WERI-Rb-1 (cell line): ENCODE results near the gene CRTC2.

Experiments
- DNase-seq: peaks from one replicate; pipeline ENCODE4 v3.0.0-alpha.2; 2020
- H3K27ac ChIP-seq: fragments of 250-450 bp; sonication (Bioruptor Pico); 2 replicates; pipeline ENCODE4 v1.5.1; 2020; ENCODE audit warnings: mild to moderate bottlenecking, moderate library complexity
- H3K27me3 ChIP-seq: fragments of 250-450 bp; sonication (Bioruptor Pico); 2 replicates; pipeline ENCODE4 v1.5.1; 2021; ENCODE audit warnings: mild to moderate bottlenecking, low read depth, moderate library complexity; ENCODE audit not compliant: insufficient read depth, severe bottlenecking
- H3K36me3 ChIP-seq: fragments of 250-450 bp; sonication (Bioruptor Pico); 2 replicates; pipeline ENCODE4 v1.5.1; 2020; ENCODE audit warnings: mild to moderate bottlenecking, moderate library complexity
- H3K4me3 ChIP-seq: 2 replicates; pipeline ENCODE4 v1.5.1; 2011; ENCODE audit warnings: low read depth, mild to moderate bottlenecking, control low read depth, low read length
- H3K9me3 ChIP-seq: fragments of 250-450 bp; sonication (Bioruptor Pico); 2 replicates; pipeline ENCODE4 v1.5.1; 2021; ENCODE audit warnings: mild to moderate bottlenecking, moderate library complexity; ENCODE audit not compliant: severe bottlenecking
- TF ChIP-seq, protein P1 (sequence below): IDR thresholded peaks from 2 replicates; pipeline ENCODE4 v1.5.1; 2011; ENCODE audit warnings: low read depth, mild to moderate bottlenecking, control low read depth, inconsistent platforms, low read length

CRTC2 gene

GRCh38 chr1:153932156-153933131, 26.0 kb downstream of the CRTC2 start:
- Histone ChIP-seq H3K27me3 (no peaks in the 10 kb centered on the region), H3K4me3 (no peak overlapping the region), H3K36me3 (peaks cover 84% of the 10 kb centered on the region), H3K27ac (no peak overlapping the region), H3K9me3 (no peaks in the 10 kb centered on the region)
- DNase-seq = no peak
- TF ChIP-seq, protein P1, sequence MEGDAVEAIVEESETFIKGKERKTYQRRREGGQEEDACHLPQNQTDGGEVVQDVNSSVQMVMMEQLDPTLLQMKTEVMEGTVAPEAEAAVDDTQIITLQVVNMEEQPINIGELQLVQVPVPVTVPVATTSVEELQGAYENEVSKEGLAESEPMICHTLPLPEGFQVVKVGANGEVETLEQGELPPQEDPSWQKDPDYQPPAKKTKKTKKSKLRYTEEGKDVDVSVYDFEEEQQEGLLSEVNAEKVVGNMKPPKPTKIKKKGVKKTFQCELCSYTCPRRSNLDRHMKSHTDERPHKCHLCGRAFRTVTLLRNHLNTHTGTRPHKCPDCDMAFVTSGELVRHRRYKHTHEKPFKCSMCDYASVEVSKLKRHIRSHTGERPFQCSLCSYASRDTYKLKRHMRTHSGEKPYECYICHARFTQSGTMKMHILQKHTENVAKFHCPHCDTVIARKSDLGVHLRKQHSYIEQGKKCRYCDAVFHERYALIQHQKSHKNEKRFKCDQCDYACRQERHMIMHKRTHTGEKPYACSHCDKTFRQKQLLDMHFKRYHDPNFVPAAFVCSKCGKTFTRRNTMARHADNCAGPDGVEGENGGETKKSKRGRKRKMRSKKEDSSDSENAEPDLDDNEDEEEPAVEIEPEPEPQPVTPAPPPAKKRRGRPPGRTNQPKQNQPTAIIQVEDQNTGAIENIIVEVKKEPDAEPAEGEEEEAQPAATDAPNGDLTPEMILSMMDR = no peak

GRCh38 chr1:153929981-153930948, 28.1 kb downstream of the CRTC2 start:
- DNase-seq = no peak
- H3K4me3 ChIP-seq = no peak overlapping the region
- TF ChIP-seq, protein P1 = 0 out of 2 replicates have a peak, but pooled peaks have one; percentile 10
- H3K36me3 ChIP-seq = peaks cover 62% of the 10 kb centered on the region
- no peak overlapping the region for H3K27ac ChIP-seq
- no peaks in the 10 kb centered on the region for H3K9me3 ChIP-seq
- no peaks in the 10 kb centered on the region for H3K27me3 ChIP-seq

GRCh38 chr1:153929426-153929825, 29.0 kb downstream of the CRTC2 start:
- H3K36me3 ChIP-seq = peaks cover 54% of the 10 kb centered on the region
- H3K27ac ChIP-seq = no peak overlapping the region
- no peaks in the 10 kb centered on the region for H3K27me3 ChIP-seq
- H3K4me3 ChIP-seq = no peak overlapping the region
- no peaks in the 10 kb centered on the region for H3K9me3 ChIP-seq
- TF ChIP-seq, protein P1 = no peak
- no peak for DNase-seq

DNA sequence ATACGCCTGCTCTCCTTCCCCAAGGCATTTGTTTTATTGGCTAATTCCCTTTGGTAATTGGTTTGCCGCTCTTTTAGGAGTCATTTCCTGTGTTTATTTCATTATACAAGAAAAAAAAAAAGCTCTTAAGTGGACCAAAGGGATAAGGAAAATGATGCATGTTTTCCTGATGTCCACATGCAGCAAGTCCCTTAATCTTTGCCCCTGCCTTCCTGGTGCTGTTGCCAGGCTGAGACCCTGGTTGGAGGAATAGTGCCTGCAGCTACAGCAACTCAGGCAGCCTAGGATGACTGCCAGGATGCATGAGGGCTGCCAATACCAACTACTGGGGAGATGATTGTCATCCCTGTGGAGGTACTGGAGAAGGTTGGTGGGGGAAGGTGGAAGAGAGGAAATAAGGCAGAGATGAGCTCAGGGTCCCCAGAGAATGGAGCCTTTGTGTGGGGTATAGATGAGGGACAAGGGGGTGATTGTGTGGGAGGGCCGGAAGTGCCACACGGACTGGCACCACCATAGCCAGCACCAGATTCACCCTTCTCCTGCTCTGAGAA, 29.5 kb downstream of the CRTC2 start:
- TF ChIP-seq, protein P1 = no peak
- Histone ChIP-seq H3K36me3 (peaks cover 48% of the 10 kb centered on the region), H3K27ac (no peak overlapping the region), H3K4me3 (no peak overlapping the region), H3K9me3 (no peaks in the 10 kb centered on the region), H3K27me3 (no peaks in the 10 kb centered on the region)
- DNase-seq = no peak

GRCh38 chr1:153928245-153928644, 30.2 kb downstream of the CRTC2 start:
- Histone ChIP-seq H3K4me3 (no peak overlapping the region), H3K36me3 (peaks cover 42% of the 10 kb centered on the region), H3K9me3 (no peaks in the 10 kb centered on the region), H3K27ac (no peak overlapping the region), H3K27me3 (no peaks in the 10 kb centered on the region)
- DNase-seq = no peak
- TF ChIP-seq, protein P1 = no peak
